Type B pancreatic cell (in vitro differentiated cells): ENCODE data around the gene CDK14. TPM values are rescaled to one million over a fixed set of nuclear protein-coding genes. Genes with fewer than 3 reads are reported as not detected.

ENCODE experiments used
- DNase-seq: peaks from one replicate; pipeline ENCODE4 v3.0.0; 2021; ENCODE audit warnings: mixed read lengths; ENCODE audit not compliant: unreplicated experiment; ENCODE audit errors: extremely low spot score
- H3K27ac Mint-ChIP-seq: 2 replicates; pipeline ENCODE4 v1.8.0; 2021; ENCODE audit warnings: mild to moderate bottlenecking, mixed read lengths
- H3K27me3 Mint-ChIP-seq: 2 replicates; pipeline ENCODE4 v1.8.0; 2021; ENCODE audit warnings: mixed read lengths
- H3K36me3 Mint-ChIP-seq: 2 replicates; pipeline ENCODE4 v1.8.0; 2021; ENCODE audit warnings: mixed read lengths
- H3K4me1 Mint-ChIP-seq: one replicate; pipeline ENCODE4 v1.8.0; 2021; ENCODE audit warnings: mixed read lengths; ENCODE audit not compliant: unreplicated experiment
- H3K4me3 Mint-ChIP-seq: 2 replicates; pipeline ENCODE4 v1.8.0; 2021; ENCODE audit warnings: mild to moderate bottlenecking, mixed read lengths
- H3K9me3 Mint-ChIP-seq: 2 replicates; pipeline ENCODE4 v1.8.0; 2021; ENCODE audit warnings: mixed read lengths
- CTCF ChIP-seq: fragments of 200-600 bp; sonication (generic); conservative IDR thresholded peaks from 2 replicates; pipeline ENCODE4 v1.5.0; 2021; ENCODE audit warnings: antibody characterized with exemption, mild to moderate bottlenecking
- total RNA-seq: library from RNA; stranded (reverse); gene quantifications from 2 replicates; pipeline ENCODE4 v1.2.1, GENCODE V29; 2021; ENCODE audit warnings: low replicate concordance

CDK14 gene
- total RNA-seq, 1 donor from 2014 or later = 43.5 TPM

- TF ChIP-seq CTCF = no peak
- DNase-seq = no peak
- Mint-ChIP-seq H3K27me3 (no peaks in the 10 kb centered on the region), H3K9me3 (peaks cover under 1% of the 10 kb centered on the region), H3K4me3 (no peak overlapping the region), H3K27ac (no peak overlapping the region), H3K36me3 (peaks cover 4% of the 10 kb centered on the region), H3K4me1 (no peaks in the 10 kb centered on the region)
These were observed 595.6 kb downstream of the CDK14 start for GRCh38 chr7:91191771-91192170.

GRCh38 chr7:91193141-91193540, 597.0 kb downstream of the CDK14 start:
- no peaks in the 10 kb centered on the region for H3K36me3 Mint-ChIP-seq
- H3K27ac Mint-ChIP-seq = no peak overlapping the region
- H3K4me3 Mint-ChIP-seq = no peak overlapping the region

GRCh38 chr7:91194841-91195240, 598.7 kb downstream of the CDK14 start:
- Mint-ChIP-seq H3K4me3 (no peak overlapping the region), H3K27ac (no peak overlapping the region), H3K36me3 (no peaks in the 10 kb centered on the region), H3K27me3 (no peaks in the 10 kb centered on the region), H3K9me3 (no peaks in the 10 kb centered on the region), H3K4me1 (no peaks in the 10 kb centered on the region)
- no peak for TF ChIP-seq CTCF
- no peak for DNase-seq

More at GRCh38 chr7:91193141-91193540, 597.0 kb downstream of the CDK14 start:
- Mint-ChIP-seq H3K9me3 (no peaks in the 10 kb centered on the region), H3K4me1 (no peaks in the 10 kb centered on the region), H3K27me3 (no peaks in the 10 kb centered on the region)
- no peak for TF ChIP-seq CTCF
- no peak for DNase-seq

- H3K9me3 Mint-ChIP-seq = no peaks in the 10 kb centered on the region
- TF ChIP-seq CTCF = no peak
- no peak for DNase-seq
- H3K4me1 Mint-ChIP-seq = no peaks in the 10 kb centered on the region
- H3K27me3 Mint-ChIP-seq = no peaks in the 10 kb centered on the region
- no peaks in the 10 kb centered on the region for H3K36me3 Mint-ChIP-seq
- no peak overlapping the region for H3K27ac Mint-ChIP-seq
- no peak overlapping the region for H3K4me3 Mint-ChIP-seq
These were observed 599.9 kb downstream of the CDK14 start for GRCh38 chr7:91196058-91196457.

GRCh38 chr7:91198371-91198770, 602.2 kb downstream of the CDK14 start:
- peaks cover 2% of the 10 kb centered on the region for H3K9me3 Mint-ChIP-seq
- H3K36me3 Mint-ChIP-seq = no peaks in the 10 kb centered on the region
- H3K27me3 Mint-ChIP-seq = no peaks in the 10 kb centered on the region
- H3K4me3 Mint-ChIP-seq = no peak overlapping the region
- H3K4me1 Mint-ChIP-seq = peaks cover 6% of the 10 kb centered on the region
- H3K27ac Mint-ChIP-seq = no peak overlapping the region
- DNase-seq = no peak
- no peak for TF ChIP-seq CTCF

GRCh38 chr7:91199601-91200000, 603.5 kb downstream of the CDK14 start:
- Mint-ChIP-seq H3K27me3 (no peaks in the 10 kb centered on the region), H3K4me1 (peaks cover 6% of the 10 kb centered on the region), H3K9me3 (peaks cover 11% of the 10 kb centered on the region), H3K4me3 (no peak overlapping the region), H3K27ac (no peak overlapping the region), H3K36me3 (peaks cover 6% of the 10 kb centered on the region)
- no peak for DNase-seq
- TF ChIP-seq CTCF = no peak
